NCI-H748 treated with DMSO at 0.1 percent for 48 hours (cell line): ENCODE data around the gene URAD.
A peak's percentile ranks its signal among the peaks of the same experiment; 100 is the strongest.
"Not testable (repeated sequence)": the region's sequence is repeated elsewhere in the genome, so short reads cannot be mapped to it uniquely, and the experiment has no call there.

Experiments used
- DNase-seq: peaks from one replicate; lab custom pipeline; 2025; lab: John Stamatoyannopoulos, UW

Gene URAD

DNA sequence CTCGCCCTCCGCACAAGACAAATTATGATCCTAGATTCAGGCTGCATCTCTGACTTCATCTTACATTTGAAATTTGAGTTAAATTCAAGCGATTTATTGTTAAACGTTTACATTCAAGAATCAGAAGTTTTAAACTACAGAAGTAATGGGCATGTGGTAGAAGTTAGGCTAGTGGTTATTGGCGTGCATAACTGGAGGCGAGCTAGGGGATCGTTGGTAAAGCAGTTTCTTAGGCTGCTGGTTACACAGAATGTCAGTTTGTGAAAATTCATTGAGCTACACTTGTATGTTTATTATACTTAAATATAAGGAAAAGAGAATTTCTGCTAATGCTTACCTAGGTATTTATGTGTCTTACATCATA is 18.6 kb downstream of the URAD start:
- no peak for DNase-seq

DNA sequence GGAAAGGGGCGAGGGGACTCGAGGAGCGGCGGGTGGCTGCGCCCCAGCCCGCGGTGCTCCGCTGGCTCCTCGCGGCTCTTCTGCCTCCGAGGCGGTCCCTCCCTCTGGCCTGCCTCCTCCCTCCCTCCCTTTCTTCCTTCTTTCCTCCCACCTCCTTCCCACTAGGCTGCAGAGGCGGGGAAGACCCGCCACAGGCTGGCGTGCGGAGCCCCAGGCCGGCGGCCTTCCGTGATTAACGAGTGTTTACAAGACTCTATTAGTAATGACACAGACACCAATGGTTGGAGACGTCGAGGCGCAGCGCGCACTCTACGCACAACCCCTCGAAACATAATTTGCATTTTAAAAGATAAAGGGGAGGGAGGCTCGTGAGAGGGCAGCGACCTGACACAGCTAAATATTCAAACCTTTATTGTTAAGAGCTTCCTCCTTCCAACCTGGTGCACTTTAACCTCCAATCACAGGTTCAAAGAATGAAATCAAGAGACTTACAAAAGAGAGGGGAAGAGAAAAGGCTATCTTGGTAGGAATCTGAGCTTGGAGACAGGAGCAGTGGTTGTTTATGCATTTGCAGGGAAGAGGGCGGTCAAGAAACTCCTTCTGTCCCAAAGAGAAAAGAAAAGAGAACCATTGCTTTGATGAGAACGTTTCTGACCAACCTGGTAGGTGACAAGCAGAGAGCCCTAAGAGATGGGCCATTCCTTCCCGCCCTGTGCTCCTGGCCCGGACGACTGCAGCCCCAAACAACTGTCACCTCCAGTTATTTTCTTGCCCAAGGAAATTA is 19.2 kb downstream of the URAD start, which contains the start of gene CDX2:
Gene CDX2 (minus strand): TSS at position 234 of the 784 bp plus-strand sequence. CDS start 309 bp downstream, outside the sequence.
- DNase-seq, result peak; percentile 71

DNA sequence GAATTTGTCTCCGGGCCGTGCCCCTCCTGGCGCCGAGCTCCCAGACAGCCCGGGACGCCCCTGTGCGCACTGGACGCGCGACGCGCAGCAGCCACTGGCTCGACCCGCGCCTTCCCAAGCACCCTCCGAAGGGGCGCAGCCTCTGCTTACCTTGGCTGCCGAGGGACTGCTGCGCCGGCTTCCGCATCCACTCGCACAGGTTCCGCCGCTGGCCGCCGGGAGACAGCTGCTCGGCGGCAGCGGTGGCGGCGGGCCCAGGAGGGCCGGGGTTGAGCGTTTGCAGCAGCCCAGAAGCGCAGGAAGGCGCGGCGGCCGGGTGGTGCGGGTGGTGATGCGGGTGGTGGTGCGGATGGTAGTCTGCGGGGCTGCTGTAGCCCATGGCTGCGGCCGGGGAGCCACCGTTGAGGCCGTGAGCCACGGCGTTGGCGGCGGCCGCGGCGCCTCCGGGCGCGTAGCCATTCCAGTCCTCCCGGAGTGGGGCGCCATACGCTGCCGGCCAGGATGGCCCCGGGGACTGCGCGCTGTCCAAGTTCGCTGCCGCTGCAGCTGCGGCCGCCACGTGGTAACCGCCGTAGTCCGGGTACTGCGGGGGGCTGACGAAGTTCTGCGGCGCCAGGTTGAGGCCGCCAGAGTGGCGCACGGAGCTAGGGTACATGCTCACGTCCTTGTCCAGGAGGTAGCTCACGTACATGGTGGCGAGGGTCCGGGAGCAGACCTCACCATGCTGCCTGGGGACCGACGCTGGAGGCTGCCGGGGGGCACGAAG is 20.0 kb downstream of the URAD start:
- DNase-seq, result peak; percentile 75

DNA sequence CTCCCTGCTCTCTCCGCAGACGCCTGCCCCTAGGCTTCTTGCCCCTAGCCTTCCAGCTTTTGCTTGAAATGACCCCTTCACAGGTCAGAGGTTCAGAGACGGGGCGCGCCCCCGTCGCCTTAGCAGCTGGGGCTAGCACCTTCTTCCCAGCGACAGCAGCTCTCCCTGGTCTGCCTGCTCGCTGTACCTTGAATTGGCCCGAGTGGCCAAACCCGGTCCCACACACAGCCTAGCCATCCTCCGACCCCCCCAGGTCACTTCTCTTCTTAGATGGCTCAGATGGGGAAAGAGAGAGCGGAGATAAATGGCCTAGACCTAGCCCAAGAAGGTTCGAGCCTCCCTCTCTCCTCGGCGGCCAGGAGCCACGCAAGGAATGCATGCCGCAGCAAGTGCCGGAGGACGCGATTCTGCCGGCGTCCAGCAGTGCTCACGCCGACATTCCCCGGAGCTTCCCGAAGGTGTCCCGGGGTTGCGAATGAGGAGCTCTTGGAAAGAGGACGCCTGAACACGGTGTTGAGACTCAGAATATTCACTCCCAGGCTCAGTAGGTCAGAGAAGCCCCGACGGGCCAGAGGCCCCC is 20.7 kb downstream of the URAD start:
- DNase-seq, result no peak

DNA sequence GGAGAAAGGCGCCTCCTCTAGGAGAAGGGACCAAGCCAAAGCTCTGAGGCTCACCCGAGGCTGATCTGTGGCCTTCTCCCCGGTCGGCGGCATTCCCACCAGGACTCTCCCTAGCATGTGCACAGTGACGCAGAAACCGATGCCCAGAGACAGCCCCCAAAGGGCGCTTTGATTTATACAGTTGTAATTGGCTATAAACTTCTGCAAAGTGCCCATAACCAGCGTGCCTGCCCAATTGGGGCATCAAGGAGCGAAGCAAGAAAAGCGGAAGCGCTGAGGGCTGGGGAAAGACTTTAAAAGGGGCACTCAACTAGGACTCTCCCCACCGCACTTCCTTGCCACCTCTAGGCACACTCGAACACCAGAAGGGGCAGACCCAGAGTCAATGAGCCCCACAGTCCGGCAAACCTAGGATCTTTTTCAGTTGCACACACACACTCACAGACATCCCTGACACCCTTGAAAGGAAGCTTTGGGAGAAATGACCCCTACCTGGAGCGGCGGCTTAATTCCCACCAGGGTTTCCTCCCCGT is 21.2 kb downstream of the URAD start:
- DNase-seq, result no peak

DNA sequence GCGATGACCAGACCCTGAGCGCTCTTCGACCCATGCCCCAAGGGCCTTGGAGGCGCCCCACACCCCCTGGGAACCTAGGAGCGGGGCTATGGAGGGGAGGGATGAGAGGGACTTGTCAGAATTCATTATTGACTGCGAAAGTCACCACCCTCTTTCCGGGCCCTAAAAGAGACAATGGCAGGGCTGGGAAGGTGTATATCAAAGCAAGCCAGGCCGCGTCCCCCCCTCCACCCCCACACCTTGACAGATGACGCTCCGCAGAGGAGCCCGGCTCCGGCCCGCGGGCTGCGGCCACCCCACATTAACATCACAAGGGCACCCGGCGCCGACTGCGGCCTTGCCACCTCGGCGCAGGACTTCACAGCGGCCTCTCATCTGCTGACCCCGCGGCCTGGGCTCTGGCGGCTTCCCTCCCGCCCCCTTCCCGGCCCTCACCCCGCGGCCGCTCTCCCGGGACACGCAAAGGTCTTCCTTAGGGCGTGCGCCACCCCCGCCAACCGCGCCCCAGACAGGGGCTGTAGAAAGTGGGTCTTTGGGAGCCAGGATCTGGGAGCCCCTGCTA is 21.8 kb downstream of the URAD start:
- no peak for DNase-seq

DNA sequence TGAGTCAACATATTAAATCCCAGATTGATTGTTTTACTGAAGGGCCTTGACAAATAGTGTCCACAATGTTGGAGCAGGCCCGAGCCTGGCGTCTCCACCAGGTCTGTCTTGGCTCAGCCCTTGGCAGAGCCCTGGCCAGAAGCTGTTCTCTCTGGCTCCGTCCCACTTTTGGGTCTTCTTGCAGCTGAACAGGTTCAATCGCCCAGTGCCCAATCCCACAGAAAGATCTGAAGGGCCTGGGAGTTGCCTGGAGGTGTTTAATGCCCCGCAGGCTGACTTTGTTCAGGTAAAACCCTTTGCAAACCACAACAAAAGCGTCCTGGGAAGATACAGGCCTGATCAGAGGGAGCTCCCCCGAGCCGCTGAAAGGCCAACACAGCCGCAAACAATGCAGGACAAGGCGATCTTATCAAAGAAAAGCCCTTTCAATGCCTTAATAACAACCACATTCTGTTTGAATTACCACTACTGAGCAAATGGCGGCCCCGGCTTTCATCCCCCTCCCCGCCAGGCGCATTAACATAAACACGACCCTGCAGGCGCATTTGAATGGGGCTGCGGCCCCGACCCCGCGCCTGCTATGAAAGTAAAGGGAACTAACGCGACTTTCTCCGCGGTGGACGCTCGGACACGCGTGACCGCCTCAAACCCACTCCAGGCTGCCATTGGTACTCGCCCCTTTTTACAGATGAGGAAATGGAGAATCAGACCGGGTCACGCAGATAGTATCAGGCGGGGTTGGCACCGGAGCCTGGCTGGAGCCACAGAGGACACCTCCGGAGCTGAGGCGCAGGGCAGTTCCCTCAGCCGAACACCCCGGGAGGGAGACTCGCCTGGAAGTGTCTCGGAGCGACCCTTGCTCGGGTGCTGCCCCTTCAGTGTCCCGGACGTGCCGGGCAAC is 22.5 kb downstream of the URAD start:
- DNase-seq, result peak; percentile 45

DNA sequence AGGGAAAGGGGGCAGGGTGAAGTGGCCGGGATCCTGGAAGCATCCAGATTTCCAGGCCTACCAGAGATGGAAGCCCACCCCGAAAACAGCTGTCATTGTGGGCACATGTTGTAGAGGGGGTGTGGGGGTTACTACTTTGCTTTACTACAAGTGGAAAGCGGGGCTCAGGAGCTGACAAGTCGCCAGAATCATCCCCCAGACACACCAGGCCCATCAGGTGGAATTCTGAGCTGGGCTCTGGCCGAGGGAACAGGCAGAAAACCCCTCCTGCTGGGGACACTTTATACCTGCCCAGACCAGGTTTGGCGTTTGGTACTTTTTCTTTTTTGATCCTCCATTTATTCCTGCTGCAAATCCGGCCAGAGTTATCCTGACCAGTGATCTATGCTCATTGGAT is 23.2 kb downstream of the URAD start:
- DNase-seq, result no peak

DNA sequence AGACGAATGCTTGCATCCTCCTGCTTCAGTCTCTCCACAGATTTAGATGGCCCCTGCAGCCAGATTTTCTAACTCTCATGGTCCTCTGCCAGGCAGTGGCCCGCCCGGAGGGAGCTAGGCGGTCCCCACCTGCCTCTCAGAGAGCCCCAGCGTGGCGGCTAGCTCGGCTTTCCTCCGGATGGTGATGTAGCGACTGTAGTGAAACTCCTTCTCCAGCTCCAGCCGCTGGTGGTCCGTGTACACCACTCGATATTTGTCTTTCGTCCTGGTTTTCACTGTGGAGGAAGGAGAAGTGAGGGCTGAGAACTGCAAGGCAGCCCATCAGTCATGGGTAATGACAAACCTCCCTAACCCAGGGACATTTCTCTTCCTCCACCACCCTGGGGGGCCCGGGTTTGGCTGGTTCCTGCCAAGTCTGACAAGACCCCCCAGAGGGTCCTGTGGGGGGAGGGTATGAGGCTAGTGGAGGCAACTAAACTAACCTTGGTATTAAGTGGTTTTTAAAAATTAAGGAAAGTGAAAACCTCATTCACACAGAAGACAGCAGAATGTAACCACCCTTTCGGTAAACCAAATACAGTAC is 23.7 kb downstream of the URAD start:
- DNase-seq, result no peak

DNA sequence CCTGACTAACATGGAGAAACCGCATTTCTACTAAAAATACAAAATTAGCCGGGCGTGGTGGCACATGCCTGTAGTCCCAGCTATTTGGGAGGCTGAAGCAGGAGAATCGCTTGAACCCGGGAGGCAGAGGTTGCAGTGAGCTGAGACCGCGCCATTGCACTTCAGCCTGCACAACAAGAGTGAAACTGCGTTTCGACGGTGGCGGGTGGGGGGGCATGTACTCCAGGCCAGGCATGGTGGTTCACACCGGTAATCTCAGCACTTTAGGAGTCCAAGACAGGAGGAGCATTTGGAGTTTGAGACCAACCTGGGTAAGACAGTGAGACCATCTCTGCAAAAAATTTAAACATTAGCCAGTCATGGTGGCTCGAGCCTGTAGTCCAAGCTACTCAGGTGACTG is 24.3 kb downstream of the URAD start:
- not testable (repeated sequence) for DNase-seq

DNA sequence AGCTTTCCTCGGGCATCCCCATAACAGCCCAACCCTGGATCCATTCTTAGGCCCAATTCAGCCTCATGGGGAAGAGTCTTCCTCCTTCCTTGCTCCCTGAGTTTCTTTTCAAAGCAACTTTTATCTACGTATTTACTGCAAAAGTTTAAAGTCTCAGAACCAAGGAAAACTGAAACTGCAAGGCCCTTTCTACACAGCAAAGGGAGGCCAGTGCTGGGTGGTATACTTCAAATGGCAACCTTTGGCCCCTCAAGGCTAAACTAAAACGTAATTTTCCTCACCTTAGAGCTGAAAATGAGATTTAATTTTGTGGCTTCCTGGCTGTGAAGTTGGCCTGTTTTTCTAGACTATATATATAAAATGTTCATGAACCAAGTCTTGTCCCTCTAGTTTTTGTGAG is 25.0 kb downstream of the URAD start:
- DNase-seq, result no peak

DNA sequence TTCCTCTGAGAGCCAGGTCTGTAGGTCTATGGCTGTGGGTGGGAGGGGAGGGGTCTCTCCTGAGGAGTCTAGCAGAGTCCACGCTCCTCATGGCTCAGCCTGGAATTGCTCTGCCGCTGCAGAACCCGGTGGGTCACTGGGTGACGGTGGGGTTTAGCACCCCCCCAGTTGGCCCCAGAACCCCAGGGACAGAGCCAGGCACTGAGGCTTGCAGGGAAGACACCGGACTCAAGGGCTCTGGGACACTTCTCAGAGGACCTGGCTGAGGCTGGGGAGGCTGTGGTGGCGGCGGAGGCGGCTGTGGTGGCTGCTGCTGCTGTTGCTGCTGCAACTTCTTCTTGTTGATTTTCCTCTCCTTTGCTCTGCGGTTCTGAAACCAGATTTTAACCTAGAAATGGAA is 25.5 kb downstream of the URAD start:
- DNase-seq, result no peak

DNA sequence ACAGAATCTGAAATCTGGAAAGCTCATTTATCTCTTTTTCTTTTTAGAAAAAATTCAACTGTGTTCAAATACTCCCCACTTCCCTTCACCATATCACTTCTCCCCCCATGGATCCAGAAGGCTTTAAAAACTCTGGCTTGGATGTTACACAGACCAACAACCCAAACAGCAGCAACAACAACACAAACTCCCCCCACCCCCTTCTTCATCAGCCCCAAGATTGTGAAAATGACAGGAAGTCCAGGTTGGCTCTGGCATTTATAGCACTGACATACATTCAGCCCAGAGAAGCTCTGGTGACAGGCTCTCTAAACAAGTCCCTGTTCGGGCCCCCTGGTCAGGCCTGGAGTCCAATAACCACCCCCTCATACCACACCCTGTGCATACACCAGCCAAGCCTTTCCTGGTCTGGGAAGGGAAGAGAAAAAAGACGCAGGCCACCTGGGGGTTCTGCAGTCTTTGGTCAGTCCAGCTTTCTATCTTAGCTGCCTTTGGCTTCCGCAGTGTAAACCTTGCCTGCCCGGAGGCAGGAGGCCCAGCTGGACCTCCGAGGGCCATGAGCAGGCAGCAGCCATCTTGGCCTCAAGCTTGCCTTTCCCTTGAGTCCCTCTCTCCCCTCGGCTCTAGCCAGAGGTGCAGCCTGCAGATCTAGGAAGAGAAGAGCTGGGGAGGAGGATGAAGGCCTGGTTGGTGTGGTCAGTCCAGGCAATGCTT is 26.2 kb downstream of the URAD start:
- no peak for DNase-seq

DNA sequence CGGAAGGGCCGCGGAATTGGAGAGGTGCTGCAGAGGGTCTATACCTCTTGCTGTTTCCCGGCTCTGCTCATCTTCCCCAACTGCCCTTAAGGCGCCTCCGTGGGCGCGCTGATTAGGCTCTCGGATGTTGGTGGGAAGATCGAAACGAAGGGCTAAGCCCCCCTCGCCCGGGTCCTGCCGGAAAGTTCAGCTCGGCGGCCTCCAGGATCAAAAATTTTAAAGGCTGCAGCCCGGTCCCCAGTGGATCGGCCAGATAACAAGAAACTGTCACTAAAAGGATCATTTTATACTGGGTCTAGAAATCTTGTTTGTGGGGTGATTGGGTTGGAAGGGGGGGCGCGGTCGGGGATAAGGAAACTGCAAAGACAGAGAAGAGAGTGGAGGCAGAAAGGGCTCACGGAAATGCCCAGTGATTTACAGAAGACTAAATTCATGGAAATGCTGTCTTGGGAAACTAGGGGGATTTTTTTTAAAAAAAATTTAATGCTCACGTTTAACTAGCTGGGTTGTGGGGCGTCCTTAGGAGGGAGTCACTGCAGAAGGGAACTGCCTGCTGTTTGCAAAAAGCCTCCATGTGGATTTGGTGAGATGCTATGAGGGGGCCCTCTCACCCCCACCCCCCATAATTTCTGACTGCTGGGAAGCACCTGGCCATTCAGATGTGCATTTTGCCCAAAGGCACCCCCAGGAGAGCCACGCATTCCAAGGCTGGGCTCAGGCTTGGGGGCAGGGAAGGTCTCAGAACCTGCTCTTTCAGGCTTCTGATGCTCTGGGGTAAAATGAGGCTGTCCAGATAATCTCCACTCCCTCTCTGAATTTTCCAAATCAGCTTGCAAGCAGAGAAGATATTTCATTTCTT is 27.0 kb downstream of the URAD start:
- DNase-seq, result no peak

DNA sequence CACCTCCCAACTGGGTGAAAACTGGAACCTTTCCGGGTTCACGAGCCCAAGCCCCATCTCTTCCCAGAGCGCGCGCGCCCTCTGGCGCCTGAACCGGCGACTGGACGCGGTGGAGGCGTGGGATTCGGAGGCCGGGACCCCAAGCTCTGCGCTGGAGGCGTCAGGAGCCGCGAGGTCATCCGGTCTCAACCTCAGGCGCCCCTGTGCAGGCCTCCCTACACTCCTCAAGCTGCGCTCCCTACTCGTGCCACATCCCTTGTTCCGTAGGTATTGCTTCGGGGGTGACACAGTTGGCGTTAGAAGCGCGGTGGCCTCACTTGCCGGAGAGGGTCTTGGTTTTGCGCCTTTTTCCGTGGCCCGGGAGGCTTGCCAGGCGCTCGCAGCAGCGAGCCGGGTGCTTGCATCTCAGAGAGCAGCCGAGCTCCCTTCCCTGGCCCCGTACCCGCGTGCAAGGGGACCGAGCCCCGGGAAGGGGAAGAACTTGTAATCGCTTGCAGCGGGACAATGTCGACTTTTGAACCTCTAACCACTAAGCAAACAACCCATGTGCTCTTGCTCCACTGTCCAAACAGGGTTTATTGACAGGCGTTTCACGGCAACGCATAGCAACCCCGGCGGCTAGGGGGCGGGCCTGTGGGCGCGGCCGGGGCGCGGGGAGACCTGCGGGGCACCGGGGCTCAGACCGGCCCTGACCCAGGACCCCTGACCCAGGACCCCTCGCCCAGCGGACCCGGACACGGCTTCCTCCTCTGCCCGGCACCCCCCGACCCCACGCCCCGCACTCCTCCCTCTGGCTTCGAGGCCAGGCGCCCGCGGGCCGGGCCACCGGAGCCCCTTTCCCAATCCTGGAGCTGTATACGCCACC is 27.9 kb downstream of the URAD start:
- DNase-seq, result peak; percentile 91

DNA sequence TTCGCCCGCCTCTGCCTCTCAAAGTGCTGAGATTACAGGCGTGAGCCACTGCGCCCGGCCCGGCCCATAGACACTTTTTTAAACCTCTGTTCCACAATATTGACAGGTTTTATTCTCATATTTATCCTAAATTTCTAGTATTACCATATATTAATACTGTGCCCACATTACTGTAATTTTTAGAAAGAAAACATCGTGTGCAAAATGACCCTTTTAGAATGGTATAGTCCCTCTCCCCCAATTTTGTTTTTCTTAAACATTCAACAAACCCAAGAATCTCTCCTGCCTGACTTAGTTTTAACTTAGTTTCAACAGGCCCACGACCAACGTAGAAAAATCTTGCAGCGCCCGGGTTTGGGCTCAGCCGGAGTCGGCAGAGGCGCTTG is 28.5 kb downstream of the URAD start:
- DNase-seq, result no peak

DNA sequence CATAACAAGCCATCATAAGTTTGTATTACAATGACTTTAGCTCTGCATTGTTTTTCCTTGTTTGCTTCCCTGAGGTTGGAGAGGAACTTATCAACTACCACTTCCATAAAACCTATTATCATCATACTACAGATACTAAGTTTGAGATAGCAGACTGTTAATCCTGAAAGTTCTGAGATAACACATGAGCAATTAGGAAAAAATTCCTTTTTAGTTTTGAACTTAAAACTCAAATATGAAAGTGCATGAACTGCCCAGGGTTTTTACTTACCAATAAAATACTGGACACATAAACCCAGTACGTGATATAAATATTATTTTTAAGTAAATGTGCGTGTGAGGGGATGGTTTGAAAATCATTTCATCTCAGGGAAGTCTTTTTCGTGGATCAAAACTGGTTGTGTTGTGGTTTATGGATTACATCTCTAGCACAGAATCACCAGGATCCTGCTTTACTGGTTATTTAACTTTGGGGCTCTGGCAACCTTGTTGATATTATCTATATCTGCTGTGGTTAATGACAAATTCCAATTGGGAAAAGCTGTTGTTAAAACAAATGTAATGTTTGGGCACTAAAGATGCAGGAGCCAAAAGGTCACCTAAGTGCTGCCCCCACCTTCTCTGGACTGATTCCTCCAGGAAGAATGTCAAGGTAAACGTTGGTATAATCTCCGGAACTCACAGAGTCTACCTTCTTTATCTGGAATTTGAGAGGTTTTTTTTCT is 31.8 kb downstream of the URAD start:
- DNase-seq, result no peak
